HEK293 (cell line): ENCODE data around the gene TNS4.

Source experiments
- BCL11A ChIP-seq: fragments of 450-650 bp; formaldehyde crosslinking; IDR thresholded peaks from 2 replicates; pipeline ENCODE4 v1.5.1; 2016; ENCODE audit warnings: low read depth, missing biosample characterization, missing genetic modification characterization
- CTCF ChIP-seq: fragments of 450-650 bp; formaldehyde crosslinking; IDR thresholded peaks from 2 replicates; pipeline ENCODE4 v1.5.1; 2016; ENCODE audit warnings: missing biosample characterization, missing genetic modification characterization
- REST ChIP-seq: fragments of 450-650 bp; formaldehyde crosslinking; IDR thresholded peaks from 2 replicates; pipeline ENCODE4 v1.5.1; 2016; ENCODE audit warnings: missing biosample characterization, missing genetic modification characterization
- ZEB2 ChIP-seq: fragments of 450-650 bp; formaldehyde crosslinking; IDR thresholded peaks from 2 replicates; pipeline ENCODE4 v1.5.1; 2016; ENCODE audit warnings: missing biosample characterization, missing genetic modification characterization
- ZNF16 ChIP-seq: fragments of 450-650 bp; formaldehyde crosslinking; IDR thresholded peaks from 2 replicates; pipeline ENCODE4 v1.5.1; 2016; ENCODE audit warnings: low read depth, missing biosample characterization, missing genetic modification characterization
- TF ChIP-seq, protein P1 (sequence below): fragments of 450-650 bp; formaldehyde crosslinking; IDR thresholded peaks from 2 replicates; pipeline ENCODE4 v1.5.1; 2016; ENCODE audit warnings: missing biosample characterization, missing genetic modification characterization
- TF ChIP-seq, protein P2 (sequence below): fragments of 450-650 bp; formaldehyde crosslinking; IDR thresholded peaks from 2 replicates; pipeline ENCODE4 v1.5.1; 2017; ENCODE audit warnings: missing biosample characterization, missing genetic modification characterization

DNA sequence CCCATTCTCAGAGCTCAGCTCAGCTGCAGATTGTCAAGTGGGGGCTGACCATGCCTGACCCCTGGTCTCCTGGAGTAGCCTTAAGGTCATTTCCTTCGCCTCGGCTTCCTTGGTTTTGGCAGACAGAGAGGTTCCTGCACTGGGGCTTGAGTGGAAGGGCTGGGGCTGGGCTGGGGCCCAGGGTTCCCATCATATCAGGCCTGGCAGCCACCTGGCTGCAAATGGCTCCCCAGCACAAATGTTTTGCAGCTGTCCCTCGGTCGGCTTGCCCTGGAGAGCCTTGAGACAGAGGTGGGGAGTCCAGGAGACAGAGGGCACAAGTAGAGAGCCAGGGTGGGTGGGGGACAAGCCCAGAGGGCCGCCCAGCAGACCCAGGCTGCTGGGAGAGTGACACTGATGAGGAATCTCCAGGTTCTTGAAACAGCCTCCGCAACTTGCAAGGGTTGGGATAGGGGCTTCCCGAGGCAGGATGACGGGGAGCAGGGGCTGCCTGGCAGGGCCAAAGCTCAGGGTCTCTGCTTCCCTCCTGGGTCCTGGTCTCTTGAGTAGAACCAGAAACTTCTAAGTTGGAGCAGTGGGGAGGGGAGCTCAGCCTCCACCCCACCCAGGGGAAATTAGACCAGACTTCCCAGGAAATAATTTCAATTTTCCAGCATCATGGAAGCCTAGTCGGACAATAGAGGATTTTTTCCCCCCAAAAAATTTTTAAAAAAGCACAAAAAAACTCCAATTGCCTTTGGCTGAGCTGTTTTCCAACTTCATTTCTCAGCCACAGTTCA lies 38.9 kb downstream of the TNS4 start:
- TF ChIP-seq ZNF16 (tag by site-specific recombination) (no peak), BCL11A (tag by site-specific recombination) (no peak), ZEB2 (tag by site-specific recombination) (no peak), REST (no peak), CTCF (tag by site-specific recombination) (no peak)
- TF ChIP-seq, protein P1, sequence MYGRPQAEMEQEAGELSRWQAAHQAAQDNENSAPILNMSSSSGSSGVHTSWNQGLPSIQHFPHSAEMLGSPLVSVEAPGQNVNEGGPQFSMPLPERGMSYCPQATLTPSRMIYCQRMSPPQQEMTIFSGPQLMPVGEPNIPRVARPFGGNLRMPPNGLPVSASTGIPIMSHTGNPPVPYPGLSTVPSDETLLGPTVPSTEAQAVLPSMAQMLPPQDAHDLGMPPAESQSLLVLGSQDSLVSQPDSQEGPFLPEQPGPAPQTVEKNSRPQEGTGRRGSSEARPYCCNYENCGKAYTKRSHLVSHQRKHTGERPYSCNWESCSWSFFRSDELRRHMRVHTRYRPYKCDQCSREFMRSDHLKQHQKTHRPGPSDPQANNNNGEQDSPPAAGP (tag by site-specific recombination): no peak
- TF ChIP-seq, protein P2, sequence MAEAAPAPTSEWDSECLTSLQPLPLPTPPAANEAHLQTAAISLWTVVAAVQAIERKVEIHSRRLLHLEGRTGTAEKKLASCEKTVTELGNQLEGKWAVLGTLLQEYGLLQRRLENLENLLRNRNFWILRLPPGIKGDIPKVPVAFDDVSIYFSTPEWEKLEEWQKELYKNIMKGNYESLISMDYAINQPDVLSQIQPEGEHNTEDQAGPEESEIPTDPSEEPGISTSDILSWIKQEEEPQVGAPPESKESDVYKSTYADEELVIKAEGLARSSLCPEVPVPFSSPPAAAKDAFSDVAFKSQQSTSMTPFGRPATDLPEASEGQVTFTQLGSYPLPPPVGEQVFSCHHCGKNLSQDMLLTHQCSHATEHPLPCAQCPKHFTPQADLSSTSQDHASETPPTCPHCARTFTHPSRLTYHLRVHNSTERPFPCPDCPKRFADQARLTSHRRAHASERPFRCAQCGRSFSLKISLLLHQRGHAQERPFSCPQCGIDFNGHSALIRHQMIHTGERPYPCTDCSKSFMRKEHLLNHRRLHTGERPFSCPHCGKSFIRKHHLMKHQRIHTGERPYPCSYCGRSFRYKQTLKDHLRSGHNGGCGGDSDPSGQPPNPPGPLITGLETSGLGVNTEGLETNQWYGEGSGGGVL (tag by site-specific recombination): no peak
